CD4-positive, alpha-beta T cell (primary cell): ENCODE data around the gene RPL27A. TPM values are rescaled to one million over a fixed set of nuclear protein-coding genes. Genes with fewer than 3 reads are reported as not detected.

Experiments
- ATAC-seq: fragments of 200-7000 bp; cut with Tn5 transposase; one replicate; pipeline ENCODE4 v1.10.0; 2022; ENCODE audit warnings: mild to moderate bottlenecking; ENCODE audit not compliant: poor library complexity
- CTCF ChIA-PET: fragments of 350-600 bp; sonication (Branson Sonifier 250); formaldehyde crosslinking; loops from one replicate; lab custom pipeline; 2021; ENCODE audit warnings: antibody characterized with exemption, inconsistent platforms; lab: Charles Lee
- POLR2A ChIA-PET: fragments of 350-600 bp; sonication (Branson Sonifier 250); formaldehyde crosslinking; loops from one replicate; lab custom pipeline; 2021; ENCODE audit warnings: antibody characterized with exemption, inconsistent platforms; lab: Charles Lee
- DNase-seq, 14 experiments: peaks; one replicate each; pipeline ENCODE4 v3.0.0-alpha.2; 2013 to 2020; ENCODE audit warnings: mixed read lengths in 2 of 14
- H3K27ac ChIP-seq, 2 donors: one replicate each; pipeline versions ENCODE4 v1.5.1 to v1.7.0; 2013; ENCODE audit warnings: low read length in 2 of 2, low read depth in 1 of 2, mild to moderate bottlenecking in 1 of 2
- H3K27me3 ChIP-seq, 2 experiments: 1 replicate in 1 of 2; 2 replicates in 1 of 2; pipeline versions ENCODE4 v1.6.1 to v1.7.0; 2013; ENCODE audit warnings: low read length in 2 of 2, control low read depth in 1 of 2, mild to moderate bottlenecking in 1 of 2, moderate library complexity in 1 of 2; ENCODE audit not compliant: insufficient read depth in 2 of 2, control insufficient read depth in 1 of 2
- H3K36me3 ChIP-seq: one replicate; pipeline ENCODE4 v1.6.1; 2013; ENCODE audit warnings: low read length, control low read depth; ENCODE audit not compliant: insufficient read depth
- H3K4me1 ChIP-seq: one replicate; pipeline ENCODE4 v1.6.1; 2013; ENCODE audit warnings: low read length, control low read depth; ENCODE audit not compliant: insufficient read depth
- H3K4me3 ChIP-seq: one replicate; pipeline ENCODE4 v1.5.1; 2013; ENCODE audit warnings: mild to moderate bottlenecking, low read length, moderate library complexity
- H3K9me3 ChIP-seq, 2 experiments: 1 replicate in 1 of 2; 2 replicates in 1 of 2; pipeline versions ENCODE4 v1.6.1 to v1.7.0; 2013; ENCODE audit warnings: low read length in 2 of 2, mild to moderate bottlenecking in 2 of 2, control low read depth in 1 of 2, moderate library complexity in 1 of 2; ENCODE audit not compliant: control insufficient read depth in 1 of 2, insufficient read depth in 1 of 2
- H3K27ac Mint-ChIP-seq: one replicate; pipeline ENCODE4 v1.8.0; 2020; ENCODE audit warnings: mixed read lengths
- H3K27me3 Mint-ChIP-seq: one replicate; pipeline ENCODE4 v1.8.0; 2021; ENCODE audit warnings: mixed read lengths
- H3K36me3 Mint-ChIP-seq: one replicate; pipeline ENCODE4 v1.8.0; 2021; ENCODE audit warnings: low read depth, mixed read lengths
- H3K4me1 Mint-ChIP-seq: one replicate; pipeline ENCODE4 v1.8.0; 2021; ENCODE audit warnings: low read depth, mixed read lengths
- H3K4me3 Mint-ChIP-seq: one replicate; pipeline ENCODE4 v1.8.0; 2020; ENCODE audit warnings: mild to moderate bottlenecking, mixed read lengths
- H3K9me3 Mint-ChIP-seq: one replicate; pipeline ENCODE4 v1.8.0; 2020; ENCODE audit warnings: mixed read lengths
- intact Hi-C, 2 experiments: fragments of 100-400 bp; cut with DNase I in 1 of 2; cut with micrococcal nuclease in 1 of 2; formaldehyde crosslinking; loops; one replicate each; pipeline versions ENCODE4 v1.15.1 to v1.9.0; 2023 to 2025; cut with DNase I, micrococcal nuclease
- total RNA-seq, 174 experiments: library from RNA in 2 of 174; stranded (reverse) in 2 of 174; gene quantifications; one replicate each; pipeline ENCODE4 v1.2.3 and lab custom pipeline; 2021 to 2026
- TF ChIP-seq, protein P1 (sequence below): fragments of 200-600 bp; IDR thresholded peaks from one replicate; pipeline ENCODE4 v1.8.0; 2022; ENCODE audit warnings: antibody characterized with exemption, mild to moderate bottlenecking

The RPL27A gene
- total RNA-seq, 2 experiments from 2014 or later: 1,667 to 1,721 TPM

DNA sequence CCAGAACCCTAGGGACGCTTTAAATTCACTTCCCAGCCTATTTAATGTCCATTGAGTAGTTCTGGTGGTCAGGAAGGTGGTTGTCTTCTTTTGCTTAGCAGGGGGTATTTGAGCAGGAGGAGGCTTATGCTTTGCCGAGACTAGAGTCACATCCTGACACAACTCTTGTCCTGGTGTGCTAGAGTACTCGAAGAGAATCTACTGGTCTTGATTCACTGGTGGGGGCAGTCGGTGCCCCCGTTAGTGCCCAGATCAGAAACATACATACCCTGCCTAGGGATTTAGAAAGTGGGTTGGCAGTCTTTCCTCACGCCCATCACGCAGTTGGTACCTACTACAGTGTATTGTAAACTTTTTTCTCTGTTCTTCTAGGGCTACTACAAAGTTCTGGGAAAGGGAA is 2.7 kb downstream of the RPL27A start:
- peaks cover 35% of the 10 kb centered on the region for H3K36me3 ChIP-seq
- peaks cover 41% of the 10 kb centered on the region for H3K4me1 ChIP-seq
- H3K9me3 Mint-ChIP-seq: no peaks in the 10 kb centered on the region
- peaks cover 85% of the 10 kb centered on the region for H3K36me3 Mint-ChIP-seq
- H3K4me3 Mint-ChIP-seq: peak overlapping the region; percentile 99
- intact Hi-C loops: loop anchor here (5.0 to 10.0 kb wide), 8 partner anchors 319 to 1859 kb away; partner anchors contain the start of genes ADM (in 1 of the 2), AMPD3 (in 1 of the 2), IPO7 (in 1 of the 2) and NRIP3 (in 1 of the 2)
- no peak overlapping the region for H3K4me3 ChIP-seq
- ChIA-PET CTCF (no interaction called here), POLR2A (no interaction called here)
- H3K9me3 ChIP-seq: no peaks in the 10 kb centered on the region
- no peak for DNase-seq
- peak overlapping the region; percentile 99 for H3K27ac Mint-ChIP-seq
- H3K4me1 Mint-ChIP-seq: peaks cover 71% of the 10 kb centered on the region
- TF ChIP-seq, protein P1, sequence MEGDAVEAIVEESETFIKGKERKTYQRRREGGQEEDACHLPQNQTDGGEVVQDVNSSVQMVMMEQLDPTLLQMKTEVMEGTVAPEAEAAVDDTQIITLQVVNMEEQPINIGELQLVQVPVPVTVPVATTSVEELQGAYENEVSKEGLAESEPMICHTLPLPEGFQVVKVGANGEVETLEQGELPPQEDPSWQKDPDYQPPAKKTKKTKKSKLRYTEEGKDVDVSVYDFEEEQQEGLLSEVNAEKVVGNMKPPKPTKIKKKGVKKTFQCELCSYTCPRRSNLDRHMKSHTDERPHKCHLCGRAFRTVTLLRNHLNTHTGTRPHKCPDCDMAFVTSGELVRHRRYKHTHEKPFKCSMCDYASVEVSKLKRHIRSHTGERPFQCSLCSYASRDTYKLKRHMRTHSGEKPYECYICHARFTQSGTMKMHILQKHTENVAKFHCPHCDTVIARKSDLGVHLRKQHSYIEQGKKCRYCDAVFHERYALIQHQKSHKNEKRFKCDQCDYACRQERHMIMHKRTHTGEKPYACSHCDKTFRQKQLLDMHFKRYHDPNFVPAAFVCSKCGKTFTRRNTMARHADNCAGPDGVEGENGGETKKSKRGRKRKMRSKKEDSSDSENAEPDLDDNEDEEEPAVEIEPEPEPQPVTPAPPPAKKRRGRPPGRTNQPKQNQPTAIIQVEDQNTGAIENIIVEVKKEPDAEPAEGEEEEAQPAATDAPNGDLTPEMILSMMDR: no peak
- no peaks in the 10 kb centered on the region for H3K27me3 ChIP-seq
- no peak for ATAC-seq
- no peak overlapping the region for H3K27ac ChIP-seq
- no peaks in the 10 kb centered on the region for H3K27me3 Mint-ChIP-seq

DNA sequence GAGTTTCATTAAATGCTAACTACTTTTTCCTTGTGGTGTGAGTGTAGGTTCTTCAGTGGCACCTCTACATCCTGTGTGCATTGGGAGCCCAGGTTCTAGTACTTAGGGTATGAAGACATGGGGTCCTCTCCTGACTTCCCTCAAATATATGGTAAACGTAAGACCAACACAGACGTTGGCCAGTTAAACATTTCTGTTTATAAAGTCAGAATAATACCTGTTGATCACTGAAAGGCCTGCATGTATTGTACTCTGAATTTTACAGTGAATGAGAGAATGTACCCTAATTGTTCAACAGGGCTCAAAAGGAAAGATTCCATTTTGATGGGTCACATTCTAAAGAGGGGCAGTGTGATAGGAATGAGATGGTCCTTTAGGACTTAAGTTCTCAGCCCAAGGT is 3.2 kb downstream of the RPL27A start:
- peak overlapping the region; percentile 99 for H3K27ac Mint-ChIP-seq
- ChIA-PET POLR2A (no interaction called here), CTCF (no interaction called here)
- H3K4me3 ChIP-seq: no peak overlapping the region
- peaks cover 35% of the 10 kb centered on the region for H3K36me3 ChIP-seq
- no peaks in the 10 kb centered on the region for H3K27me3 Mint-ChIP-seq
- ATAC-seq (no peak), DNase-seq (no peak)
- peaks cover 66% of the 10 kb centered on the region for H3K4me1 Mint-ChIP-seq
- H3K4me1 ChIP-seq: peaks cover 41% of the 10 kb centered on the region
- TF ChIP-seq, protein P1: no peak
- H3K4me3 Mint-ChIP-seq: peak overlapping the region; percentile 99
- intact Hi-C loops: loop anchor here (5.0 to 10.0 kb wide), 8 partner anchors 319 to 1859 kb away; partner anchors contain the start of genes ADM (in 1 of the 2), AMPD3 (in 1 of the 2), IPO7 (in 1 of the 2) and NRIP3 (in 1 of the 2)
- H3K9me3 Mint-ChIP-seq: no peaks in the 10 kb centered on the region
- no peak overlapping the region for H3K27ac ChIP-seq
- H3K9me3 ChIP-seq: no peaks in the 10 kb centered on the region
- peaks cover 80% of the 10 kb centered on the region for H3K36me3 Mint-ChIP-seq
- H3K27me3 ChIP-seq: no peaks in the 10 kb centered on the region

DNA sequence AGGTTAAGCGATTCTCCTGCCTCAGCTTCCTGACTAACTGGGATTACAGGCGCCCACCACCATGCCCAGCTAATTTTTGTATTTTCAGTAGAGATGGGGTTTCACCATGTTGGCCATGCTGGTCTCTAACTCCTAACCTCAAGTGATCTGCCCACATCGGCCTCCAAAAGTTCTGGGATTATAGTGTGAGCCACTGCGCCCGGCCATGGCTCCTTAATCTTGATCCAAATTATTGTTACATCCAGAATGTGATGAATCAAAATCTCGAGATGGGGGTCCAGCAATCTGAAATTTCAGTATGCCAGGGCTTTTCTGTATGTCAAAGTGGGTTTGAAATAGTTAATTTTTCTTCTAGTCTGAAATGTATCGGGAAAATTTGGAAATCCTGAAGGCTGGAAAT is 3.7 kb downstream of the RPL27A start:
- no peak for ATAC-seq
- H3K27ac Mint-ChIP-seq: peak overlapping the region; percentile 90
- no peaks in the 10 kb centered on the region for H3K9me3 Mint-ChIP-seq
- ChIA-PET POLR2A (no interaction called here), CTCF (no interaction called here)
- peaks cover 41% of the 10 kb centered on the region for H3K4me1 ChIP-seq
- H3K36me3 ChIP-seq: peaks cover 35% of the 10 kb centered on the region
- no peak overlapping the region for H3K27ac ChIP-seq
- no peaks in the 10 kb centered on the region for H3K9me3 ChIP-seq
- no peaks in the 10 kb centered on the region for H3K27me3 ChIP-seq
- H3K4me3 Mint-ChIP-seq: peak overlapping the region; percentile 99
- no peak for DNase-seq
- intact Hi-C loops: loop anchor here (5.0 to 10.0 kb wide), 8 partner anchors 318 to 1858 kb away; partner anchors contain the start of genes ADM (in 1 of the 2), AMPD3 (in 1 of the 2), IPO7 (in 1 of the 2) and NRIP3 (in 1 of the 2)
- TF ChIP-seq, protein P1: no peak
- no peaks in the 10 kb centered on the region for H3K27me3 Mint-ChIP-seq
- no peak overlapping the region for H3K4me3 ChIP-seq
- H3K4me1 Mint-ChIP-seq: peaks cover 64% of the 10 kb centered on the region
- H3K36me3 Mint-ChIP-seq: peaks cover 79% of the 10 kb centered on the region
